K562 treated with DMSO at 1 percent for 12 hours (cell line): ENCODE data around the gene PGGT1B. TPM values are rescaled to one million over a fixed set of nuclear protein-coding genes. Genes with fewer than 3 reads are reported as not detected.

Source experiments
- total RNA-seq: library from RNA; unstranded; fragments of 300-600 nt; gene quantifications from 2 replicates; pipeline ENCODE4 v1.2.3, GENCODE V29; 2022; ENCODE audit not compliant: insufficient read depth

The PGGT1B gene
- 8.5 and 18.1 TPM in 2 replicates for total RNA-seq

GRCh38 chr5:115262321-115263077 lies at the start of gene PGGT1B:
Gene PGGT1B (minus strand): TSS chr5:115262877. CDS start chr5:115262851, 26 bp downstream.

DNA sequence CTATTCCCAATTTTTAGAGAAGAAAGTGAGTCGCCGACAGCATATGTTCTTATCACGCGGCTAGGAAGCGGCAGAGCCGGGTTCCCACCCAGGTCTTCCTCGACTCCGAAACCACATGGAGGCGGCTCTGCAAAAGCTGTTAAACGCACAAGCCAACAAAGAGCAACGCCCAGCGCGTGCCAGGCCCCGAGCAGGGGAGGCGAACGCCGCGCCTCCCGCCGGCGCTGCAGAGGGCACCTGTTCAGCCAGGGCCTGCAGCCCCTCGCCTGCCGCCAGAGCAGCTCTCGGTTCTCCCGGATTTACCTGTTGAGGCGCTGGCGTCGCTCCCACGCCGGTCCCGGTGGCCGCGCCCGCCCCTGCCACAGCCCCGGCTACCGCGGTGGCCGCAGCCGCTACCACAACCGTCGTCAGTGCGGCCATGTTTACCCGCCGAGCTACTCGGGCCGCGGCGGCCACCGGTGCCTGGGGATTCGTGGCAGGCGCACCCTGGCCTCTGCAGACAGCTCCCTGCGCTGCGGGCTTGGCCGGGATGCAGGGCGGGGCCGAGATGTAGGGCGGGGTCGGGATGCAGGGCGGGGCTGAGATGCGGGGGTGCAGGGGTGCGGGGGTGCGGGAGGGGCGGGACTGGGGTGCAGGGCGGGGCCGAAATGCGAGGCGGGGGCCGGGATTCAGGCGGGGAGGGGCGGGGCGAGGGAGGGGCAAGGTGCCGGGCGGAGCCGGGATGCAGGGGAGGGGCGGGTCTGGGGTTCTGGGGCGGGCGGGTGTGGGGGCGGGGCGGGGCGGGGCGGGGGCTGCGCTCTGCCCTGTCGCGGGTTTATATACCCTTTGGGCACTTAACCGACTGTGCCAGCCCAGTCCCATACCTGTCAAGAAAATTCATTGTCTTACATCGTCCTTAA lies 33.7 kb upstream of the PGGT1B start, which contains the start of gene CCDC112:
Gene CCDC112 (minus strand): TSS at position 531 of the 899 bp plus-strand sequence. CDS start 111 bp downstream, at position 420.

GRCh38 chr5:115169487-115170133 lies 93.1 kb downstream of the PGGT1B start, which contains the start of gene TRIM36:
Gene TRIM36 (minus strand): TSS chr5:115169908. CDS start chr5:115169634, 274 bp downstream.

Other genes starting within 250 kb of the PGGT1B start
- gene TRIM36, start 93.0 kb downstream of the PGGT1B start, total RNA-seq: 0.76 and 2.2 TPM in 2 replicates
- 5.0 and 5.6 TPM in 2 replicates for gene CCDC112, start 33.8 kb upstream of the PGGT1B start, total RNA-seq